Omental fat pad (tissue), 4 donors: ENCODE results near the gene TREH. TPM values are rescaled to one million over a fixed set of nuclear protein-coding genes. Genes with fewer than 3 reads are reported as not detected.

Experiments
- ATAC-seq: fragments of 150-250 bp; one replicate; pipeline ENCODE4 v1.9.1; 2016; ENCODE audit warnings: mild to moderate bottlenecking, moderate library complexity; ENCODE audit not compliant: low FRiP score
- DNase-seq: peaks from one replicate; pipeline ENCODE4 v3.0.0-alpha.2; 2019; ENCODE audit warnings: low spot score
- CTCF ChIP-seq, 3 donors: fragments of 450-650 bp; IDR thresholded peaks; one replicate each; pipeline ENCODE4 v1.5.1; 2016 to 2017; ENCODE audit warnings: antibody characterized with exemption in 3 of 3, mild to moderate bottlenecking in 3 of 3, moderate library complexity in 2 of 3
- total RNA-seq, 4 donors: library from RNA; depleted of rRNA; stranded (reverse); fragments of >200 nt; gene quantifications; one replicate each; pipeline ENCODE4 v1.1.0, GENCODE V29; 2016

TREH gene
- total RNA-seq, 4 donors from 2014 or later = not detected

GRCh38 chr11:118660681-118661424 lies 18.6 kb downstream of the TREH start:
- ATAC-seq (no peak), DNase-seq (no peak)
- TF ChIP-seq CTCF (IDR thresholded peaks at IDR 0.05) = no peak

GRCh38 chr11:118659953-118660680 lies 19.3 kb downstream of the TREH start:
- ATAC-seq (no peak), DNase-seq (no peak)
- TF ChIP-seq CTCF (IDR thresholded peaks at IDR 0.05) = no peak

GRCh38 chr11:118659314-118659952 lies 20.0 kb downstream of the TREH start:
- DNase-seq (peak; percentile 97), ATAC-seq (peak; percentile 80)
- peak in 1 of 3 donors; percentile 96 for TF ChIP-seq CTCF (IDR thresholded peaks at IDR 0.05)

- DNase-seq (no peak), ATAC-seq (no peak)
- TF ChIP-seq CTCF (IDR thresholded peaks at IDR 0.05) = no peak
Measured at GRCh38 chr11:118658429-118659313, 20.8 kb downstream of the TREH start.

- no peak for DNase-seq
- TF ChIP-seq CTCF (IDR thresholded peaks at IDR 0.05) = no peak
- no peak for ATAC-seq
Measured at GRCh38 chr11:118657709-118658428, 21.6 kb downstream of the TREH start.

- DNase-seq (no peak), ATAC-seq (no peak)
- no peak for TF ChIP-seq CTCF (IDR thresholded peaks at IDR 0.05)
Measured at GRCh38 chr11:118657238-118657637, 22.2 kb downstream of the TREH start.
